Heart right ventricle (tissue), 16 donors: ENCODE results near the gene C3orf20. TPM values are rescaled to one million over a fixed set of nuclear protein-coding genes. Genes with fewer than 3 reads are reported as not detected.
A peak's percentile ranks its signal among the peaks of the same experiment; 100 is the strongest.

Experiments used
- ATAC-seq, 8 donors: fragments of 200-7000 bp; cut with Tn5 transposase; one replicate each; pipeline ENCODE4 v1.9.1; 2020; ENCODE audit warnings: mild to moderate bottlenecking in 8 of 8, moderate library complexity in 8 of 8, moderate number of reproducible peaks in 1 of 8
- DNase-seq, 2 donors: peaks; one replicate each; pipeline ENCODE4 v3.0.0-alpha.2; 2020
- H3K27ac ChIP-seq, 10 donors: fragments of 200-600 bp; sonication (generic) in 2 of 10; one replicate each; pipeline versions ENCODE4 v1.5.0 to v1.8.0; 2020 to 2022; ENCODE audit warnings: mild to moderate bottlenecking in 3 of 10
- H3K27me3 ChIP-seq, 7 donors: fragments of 200-600 bp; one replicate each; pipeline ENCODE4 v1.8.0; 2021 to 2022; ENCODE audit warnings: mild to moderate bottlenecking in 2 of 7
- H3K36me3 ChIP-seq, 9 donors: fragments of 200-600 bp; sonication (generic) in 1 of 9; one replicate each; pipeline versions ENCODE4 v1.5.0 to v1.8.0; 2020 to 2022; ENCODE audit warnings: mild to moderate bottlenecking in 2 of 9
- H3K4me1 ChIP-seq, 9 donors: fragments of 200-600 bp; sonication (generic) in 1 of 9; one replicate each; pipeline versions ENCODE4 v1.5.0 to v1.8.0; 2020 to 2022; ENCODE audit warnings: mild to moderate bottlenecking in 4 of 9
- H3K4me3 ChIP-seq, 10 donors: fragments of 200-600 bp; sonication (generic) in 2 of 10; one replicate each; pipeline versions ENCODE4 v1.5.0 to v1.8.0; 2020 to 2022; ENCODE audit warnings: mild to moderate bottlenecking in 7 of 10, moderate library complexity in 2 of 10
- H3K9me3 ChIP-seq, 11 donors: fragments of 200-600 bp in 10 of 11; sonication (generic) in 2 of 11; one replicate each; pipeline versions ENCODE4 v1.5.0 to v1.8.0; 2013 to 2022; ENCODE audit warnings: mild to moderate bottlenecking in 2 of 11, control low read depth in 1 of 11, moderate library complexity in 1 of 11
- CTCF ChIP-seq, 9 donors: fragments of 200-600 bp; sonication (generic) in 2 of 9; IDR thresholded peaks; one replicate each; pipeline versions ENCODE4 v1.5.0 to v1.8.0; 2021 to 2022; ENCODE audit warnings: antibody characterized with exemption in 9 of 9, mild to moderate bottlenecking in 5 of 9, moderate library complexity in 1 of 9
- WGBS, 2 donors: extraction: QIAGEN DNeasy Blood & Tissue Kit; methylation state at CpG; one replicate each; pipeline ENCODE4 v1.1.7; 2013; ENCODE audit warnings: inconsistent platforms in 1 of 2; 5-methylcytosine and 5-hydroxymethylcytosine counted together
- intact Hi-C, 10 donors: fragments of 100-400 bp; cut with DNase I; formaldehyde crosslinking; loops; one replicate each; pipeline versions ENCODE4 v1.11.1 to v1.14.2; 2022
- polyA plus RNA-seq, 2 donors: library from polyadenylated mRNA; stranded (reverse); fragments of 200-250 nt; gene quantifications; one replicate each; pipeline ENCODE4 v1.2.3, GENCODE V29; 2013
- total RNA-seq, 10 donors: library from RNA; stranded (reverse); fragmentation: NEBNext Ultra II Directional in 3 of 10; extraction: Animal tissue kit (Norgen Biotek cat#: 25700) in 3 of 10; gene quantifications; one replicate each; pipeline versions ENCODE4 v1.2.1 to v1.2.4, GENCODE V29; 2021 to 2023
- donor health status: Arrhythmogenic right ventricular cardiomyopathy.
- donor health status: ischemic (EF 13 %, LVEDD 7.1; RV severe dilation, severe dysfunction).
- donor health status: healthy with polysubstance abuse.
- donor health status: DM: no; HTN: yes; CAD: no.
- donor health status: DM: no; HTN: no; CAD: no.
- donor health status: ischemic (EF 25% LVEDD 6.9; RV normal size, moderate dysfunction).
- donor health status: ischemic (EF 25% LVEDD 5.7; RV mildly dilated, moderate dysfunction).
- donor health status: healthy.
- donor health status: DM: yes; HTN: yes; CAD: no.
- donor health status: Ischemic cardiomyopathy.
- donor health status: ischemic (EF 35%, LVEDD 5.7; RV mildly dilated, moderate dysfunction).
- donor health status: nonischemic (EF 11% LVEDD 7.7; RV severe dilation, severe dysfunction).
- donor health status: DM: yes; HTN: yes; CAD: no.
- donor health status: PGD.
- donor health status: ischemic (EF 29% LVEDD 5.4; RV normal size, mild dysfunction).
- donor health status: nonischemic (EF 23%, LVEDD 6.1; RV moderate dilation, normal function).

C3orf20 gene
- total and polyA plus RNA-seq, 12 donors = 0.10 to 0.36 (median 0.16) TPM; not detected in 7

- WGBS, 2 donors = 43 to 53% methylated on average over 9 of the region's 9 CpGs
- peaks cover 0 to 18% (median 0%) of the 10 kb centered on the region in 9 donors for H3K36me3 ChIP-seq
- TF ChIP-seq CTCF (IDR thresholded peaks at IDR 0.05) = no peak
- DNase-seq (no peak), ATAC-seq (peak in 4 of 8 donors; percentile 4 to 26 (median 10))
- intact Hi-C loops = loop anchor here in 3 of 10 donors (5.0 to 10.0 kb wide), 4 partner anchors 35 to 85 kb away; no protein-coding TSS in a partner anchor
- H3K27me3 ChIP-seq = peaks cover 4 to 67% (median 31%) of the 10 kb centered on the region in 7 donors
- H3K9me3 ChIP-seq = no peaks in the 10 kb centered on the region
- H3K27ac ChIP-seq = peak overlapping the region in 9 of 10 donors; percentile 40 to 97 (median 92)
- H3K4me3 ChIP-seq = peak overlapping the region; percentile 3 to 84 (median 78)
- H3K4me1 ChIP-seq = peaks cover 5 to 60% (median 37%) of the 10 kb centered on the region in 9 donors
These were observed 137.4 kb downstream of the C3orf20 start for GRCh38 chr3:14812196-14812790.

DNA sequence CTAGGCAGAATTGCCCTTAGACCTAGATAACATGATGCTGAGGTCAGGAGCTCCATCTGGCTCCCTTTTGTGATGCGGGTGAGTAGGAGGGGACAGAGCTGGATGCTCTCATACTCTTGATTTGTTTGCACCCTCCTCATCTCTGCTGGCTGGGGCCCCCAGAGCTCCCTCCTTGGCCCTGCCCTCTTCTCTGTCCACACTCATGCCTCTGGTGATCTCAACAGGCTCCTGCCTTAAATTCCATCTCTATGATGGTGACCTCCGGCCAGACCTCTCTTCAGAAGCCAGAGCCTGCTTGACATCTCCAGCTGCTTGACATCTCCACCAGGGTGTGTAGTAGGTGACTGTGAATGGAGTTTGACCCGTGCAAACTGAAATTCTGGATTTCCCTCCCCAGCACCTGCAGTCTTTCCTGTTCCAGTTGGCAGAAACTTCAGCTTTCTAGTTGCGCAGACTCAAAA, 139.5 kb downstream of the C3orf20 start:
- no peak overlapping the region for H3K4me3 ChIP-seq
- intact Hi-C loops = loop anchor here in 3 of 10 donors (5.0 to 10.0 kb wide), 4 partner anchors 33 to 83 kb away; no protein-coding TSS in a partner anchor
- WGBS, 2 donors = 45 to 49% methylated on average over 4 of the region's 4 CpGs
- TF ChIP-seq CTCF (IDR thresholded peaks at IDR 0.05) = no peak
- H3K36me3 ChIP-seq = peaks cover 0 to 30% (median 5%) of the 10 kb centered on the region in 9 donors
- ATAC-seq = peak in 3 of 8 donors; percentile 10 to 65 (median 11)
- peaks cover 5 to 52% (median 32%) of the 10 kb centered on the region in 9 donors for H3K4me1 ChIP-seq
- peaks cover 4 to 49% (median 23%) of the 10 kb centered on the region in 7 donors for H3K27me3 ChIP-seq
- H3K9me3 ChIP-seq = no peaks in the 10 kb centered on the region
- no peak for DNase-seq
- peak overlapping the region in 1 of 10 donors; percentile 39 for H3K27ac ChIP-seq

DNA sequence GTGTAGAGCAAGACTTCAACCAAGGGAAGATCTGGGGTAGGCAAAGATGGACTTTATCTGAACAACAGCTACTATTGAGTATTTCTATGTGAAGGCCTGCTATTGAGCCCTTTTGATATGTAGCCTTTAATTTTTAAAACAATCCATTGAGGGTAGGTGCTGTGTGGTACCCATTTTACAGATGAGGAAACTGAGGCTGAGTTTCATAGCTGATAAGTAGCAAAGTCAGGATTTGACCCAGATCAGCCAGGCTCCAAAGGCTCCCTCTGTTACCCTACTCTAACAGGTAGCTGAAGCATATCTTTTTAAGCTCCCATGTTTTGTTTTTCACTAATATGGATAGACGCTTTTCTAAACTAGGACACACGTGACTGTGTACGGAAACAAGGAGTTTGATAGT, 141.4 kb downstream of the C3orf20 start:
- Histone ChIP-seq H3K4me3 (no peak overlapping the region), H3K9me3 (no peaks in the 10 kb centered on the region), H3K4me1 (peaks cover 5 to 45% (median 23%) of the 10 kb centered on the region in 9 donors), H3K27ac (no peak overlapping the region), H3K36me3 (peaks cover 0 to 49% (median 7%) of the 10 kb centered on the region in 9 donors), H3K27me3 (peaks cover 0 to 32% (median 8%) of the 10 kb centered on the region in 7 donors)
- no peak for TF ChIP-seq CTCF (IDR thresholded peaks at IDR 0.05)
- intact Hi-C loops = loop anchor here in 1 of 10 donors (10.0 kb wide), 1 partner anchor 58 kb away; no protein-coding TSS in a partner anchor
- ATAC-seq (no peak), DNase-seq (no peak)
- 91 to 92% methylated on average over 3 of the region's 3 CpGs for WGBS, 2 donors

DNA sequence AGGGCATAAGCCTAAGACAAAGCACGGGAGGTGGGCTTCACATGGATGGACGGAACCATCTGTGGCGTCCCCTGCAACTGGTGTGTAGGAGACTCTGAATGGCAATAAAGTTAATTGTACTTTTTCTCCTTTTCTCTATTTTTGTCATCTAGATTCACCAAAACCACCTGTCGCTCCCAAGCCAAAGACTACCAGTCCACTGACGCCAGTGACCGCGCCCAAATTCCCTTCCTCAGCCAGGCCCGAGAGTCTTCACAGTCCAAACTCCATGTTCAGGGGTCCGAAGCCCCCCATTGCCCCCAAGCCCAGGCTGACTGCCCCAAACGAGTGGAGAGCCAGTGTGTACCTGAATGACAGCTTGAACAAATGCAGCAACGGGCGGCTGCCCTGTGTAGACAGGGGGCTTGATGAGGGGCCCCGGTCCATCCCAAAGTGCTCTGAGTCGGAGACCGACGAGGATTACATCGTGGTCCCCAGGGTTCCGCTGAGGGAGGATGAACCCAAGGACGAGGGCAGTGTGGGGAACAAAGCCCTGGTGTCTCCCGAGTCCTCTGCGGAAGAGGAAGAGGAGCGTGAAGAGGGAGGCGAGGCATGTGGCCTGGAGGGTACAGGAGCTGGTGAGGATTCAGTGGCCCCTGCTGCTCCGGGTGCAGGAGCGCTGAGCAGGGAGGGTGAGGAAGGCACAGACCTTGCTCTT, 144.0 kb downstream of the C3orf20 start, which contains the start of gene FGD5:
Gene FGD5, plus strand, starts transcription at position 159 of the 697 bp plus-strand sequence. Its CDS starts 110 bp downstream, at position 269.
- WGBS, 2 donors = 85 to 88% methylated on average over 25 of the region's 25 CpGs
- ATAC-seq (no peak), DNase-seq (no peak)
- intact Hi-C loops = loop anchor here in 1 of 10 donors (10.0 kb wide), 1 partner anchor 56 kb away; no protein-coding TSS in a partner anchor
- no peaks in the 10 kb centered on the region for H3K9me3 ChIP-seq
- H3K27ac ChIP-seq = no peak within 1 kb of the TSS
- TF ChIP-seq CTCF (IDR thresholded peaks at IDR 0.05) = no peak
- H3K36me3 ChIP-seq = peaks cover 0 to 61% (median 7%) of the 10 kb centered on the region in 9 donors
- H3K27me3 ChIP-seq = peaks cover 0 to 14% (median 6%) of the 10 kb centered on the region in 7 donors
- no peak within 1 kb of the TSS for H3K4me3 ChIP-seq
- H3K4me1 ChIP-seq = peaks cover 7 to 51% (median 30%) of the 10 kb centered on the region in 9 donors
